ENCODE data around the gene OPRD1. TPM values are rescaled to one million over a fixed set of nuclear protein-coding genes. Genes with fewer than 3 reads are reported as not detected.

Gene OPRD1
- polyA plus RNA-seq, 3 donors: 0.01 TPM; not detected in 2

DNA sequence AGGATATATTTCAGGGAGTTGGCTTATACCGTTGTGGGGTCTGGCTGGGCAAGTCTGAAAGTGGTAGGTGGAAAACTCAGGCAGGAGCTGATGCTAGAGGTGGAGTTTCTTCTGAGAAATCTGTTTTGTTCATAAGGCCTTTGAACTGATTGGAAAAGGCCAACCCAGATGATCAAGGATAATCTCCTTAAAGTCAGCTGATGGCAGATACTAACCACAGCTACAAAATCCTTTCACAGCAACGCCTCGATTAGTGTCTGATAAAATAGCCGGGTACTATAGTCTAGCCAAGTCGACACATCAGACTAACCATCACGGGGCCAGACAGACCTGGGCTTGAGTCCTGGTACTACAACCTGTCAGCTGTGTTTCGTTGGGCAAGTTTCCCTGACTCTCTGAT is 21.4 kb downstream of the OPRD1 start:
- intact Hi-C loops (cut with micrococcal nuclease): no loop called here
- Histone ChIP-seq H3K79me2 (ENCODE audit: insufficient read depth, low read length) (no peaks in the 10 kb centered on the region), H3K9me3 (replicated peaks in 1 of 2; ENCODE audit: control insufficient read depth in 1 of 2, insufficient read depth in 1 of 2, low read length in 2 of 2) (no peaks in the 10 kb centered on the region), H3K27me3 (ENCODE audit: control insufficient read depth in 2 of 2, insufficient read depth in 2 of 2, low read length in 2 of 2) (no peaks in the 10 kb centered on the region), H3K36me3 (replicated peaks in 1 of 2; ENCODE audit: control insufficient read depth in 1 of 2, insufficient read depth in 2 of 2, low read length in 2 of 2) (no peaks in the 10 kb centered on the region), H3K4me2 (replicated peaks; ENCODE audit: extremely low read depth, low read length, poor library complexity, severe bottlenecking) (no peak overlapping the region), H3K4me1 (ENCODE audit: control insufficient read depth in 1 of 2, insufficient read depth in 2 of 2, low read length in 2 of 2) (no peaks in the 10 kb centered on the region), H4K20me1 (ENCODE audit: insufficient read depth, low read length) (no peaks in the 10 kb centered on the region), H3K9ac (ENCODE audit: insufficient read depth, low read length, poor library complexity, severe bottlenecking) (no peak overlapping the region), H3K4me3 (replicated peaks in 1 of 3; ENCODE audit: low read depth in 2 of 3, low read length in 3 of 3) (no peak overlapping the region), H3K27ac (ENCODE audit: low read depth in 1 of 2, low read length in 2 of 2) (no peak overlapping the region), H2AFZ (ENCODE audit: insufficient read depth, low read depth, low read length, poor library complexity, severe bottlenecking) (no peak overlapping the region)
- DNase-seq: no peak
- 88% methylated on average over 7 of the region's 7 CpGs for WGBS (ENCODE audit: insufficient coverage)
- no peaks in the 10 kb centered on the region for H3K36me3 Mint-ChIP-seq
- H3K9me3 Mint-ChIP-seq: peaks cover 0 to 1% (median 0%) of the 10 kb centered on the region in 7 donors
- H3K27me3 Mint-ChIP-seq (ENCODE audit: low read depth in 3 of 3): peaks cover 3 to 8% (median 3%) of the 10 kb centered on the region in 3 donors
- no peak overlapping the region for H3K27ac Mint-ChIP-seq
- H3K4me1 Mint-ChIP-seq: no peaks in the 10 kb centered on the region
- no peak overlapping the region for H3K4me3 Mint-ChIP-seq
- TF ChIP-seq, protein P1, sequence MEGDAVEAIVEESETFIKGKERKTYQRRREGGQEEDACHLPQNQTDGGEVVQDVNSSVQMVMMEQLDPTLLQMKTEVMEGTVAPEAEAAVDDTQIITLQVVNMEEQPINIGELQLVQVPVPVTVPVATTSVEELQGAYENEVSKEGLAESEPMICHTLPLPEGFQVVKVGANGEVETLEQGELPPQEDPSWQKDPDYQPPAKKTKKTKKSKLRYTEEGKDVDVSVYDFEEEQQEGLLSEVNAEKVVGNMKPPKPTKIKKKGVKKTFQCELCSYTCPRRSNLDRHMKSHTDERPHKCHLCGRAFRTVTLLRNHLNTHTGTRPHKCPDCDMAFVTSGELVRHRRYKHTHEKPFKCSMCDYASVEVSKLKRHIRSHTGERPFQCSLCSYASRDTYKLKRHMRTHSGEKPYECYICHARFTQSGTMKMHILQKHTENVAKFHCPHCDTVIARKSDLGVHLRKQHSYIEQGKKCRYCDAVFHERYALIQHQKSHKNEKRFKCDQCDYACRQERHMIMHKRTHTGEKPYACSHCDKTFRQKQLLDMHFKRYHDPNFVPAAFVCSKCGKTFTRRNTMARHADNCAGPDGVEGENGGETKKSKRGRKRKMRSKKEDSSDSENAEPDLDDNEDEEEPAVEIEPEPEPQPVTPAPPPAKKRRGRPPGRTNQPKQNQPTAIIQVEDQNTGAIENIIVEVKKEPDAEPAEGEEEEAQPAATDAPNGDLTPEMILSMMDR (IDR thresholded peaks at IDR 0.05): no peak

DNA sequence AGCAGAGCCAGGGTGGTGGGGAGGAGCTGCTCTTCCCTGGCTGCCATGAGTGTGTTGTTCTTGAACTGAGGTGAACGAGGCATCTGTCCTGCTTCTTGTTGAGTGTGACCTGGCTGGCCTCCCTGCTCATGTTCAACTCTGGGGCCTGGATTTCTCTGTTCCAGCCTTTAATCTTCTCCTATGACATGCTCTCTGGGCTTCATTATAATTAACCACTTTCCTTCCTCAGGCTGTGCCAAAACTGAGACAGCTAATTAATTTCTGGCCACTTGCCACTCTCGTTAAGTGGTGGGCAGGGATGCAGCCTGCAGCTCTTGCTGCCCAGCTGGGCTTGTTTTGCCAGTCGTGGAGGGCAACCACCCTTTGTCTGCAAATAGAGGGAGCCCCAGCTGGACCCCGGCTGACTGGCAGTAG is 23.3 kb downstream of the OPRD1 start:
- H3K9ac ChIP-seq (ENCODE audit: insufficient read depth, low read length, poor library complexity, severe bottlenecking): no peak overlapping the region
- H2AFZ ChIP-seq (ENCODE audit: insufficient read depth, low read depth, low read length, poor library complexity, severe bottlenecking): no peak overlapping the region
- TF ChIP-seq, protein P1 (IDR thresholded peaks at IDR 0.05): no peak
- intact Hi-C loops (cut with micrococcal nuclease): no loop called here
- no peaks in the 10 kb centered on the region for H3K4me1 ChIP-seq (ENCODE audit: control insufficient read depth in 1 of 2, insufficient read depth in 2 of 2, low read length in 2 of 2)
- Mint-ChIP-seq H3K36me3 (no peaks in the 10 kb centered on the region), H3K27ac (no peak overlapping the region), H3K4me3 (no peak overlapping the region), H3K9me3 (peaks cover 0 to 1% (median 0%) of the 10 kb centered on the region in 7 donors), H3K4me1 (no peaks in the 10 kb centered on the region), H3K27me3 (ENCODE audit: low read depth in 3 of 3) (peaks cover 3 to 5% (median 4%) of the 10 kb centered on the region in 3 donors)
- H3K4me3 ChIP-seq (replicated peaks in 1 of 3; ENCODE audit: low read depth in 2 of 3, low read length in 3 of 3): no peak overlapping the region
- WGBS (ENCODE audit: insufficient coverage): 72% methylated on average over 4 of the region's 4 CpGs
- H3K27me3 ChIP-seq (ENCODE audit: control insufficient read depth in 2 of 2, insufficient read depth in 2 of 2, low read length in 2 of 2): no peaks in the 10 kb centered on the region
- no peaks in the 10 kb centered on the region for H3K9me3 ChIP-seq (replicated peaks in 1 of 2; ENCODE audit: control insufficient read depth in 1 of 2, insufficient read depth in 1 of 2, low read length in 2 of 2)
- no peak overlapping the region for H3K27ac ChIP-seq (ENCODE audit: low read depth in 1 of 2, low read length in 2 of 2)
- no peak overlapping the region for H3K4me2 ChIP-seq (replicated peaks; ENCODE audit: extremely low read depth, low read length, poor library complexity, severe bottlenecking)
- DNase-seq: no peak
- no peaks in the 10 kb centered on the region for H3K36me3 ChIP-seq (replicated peaks in 1 of 2; ENCODE audit: control insufficient read depth in 1 of 2, insufficient read depth in 2 of 2, low read length in 2 of 2)
- H4K20me1 ChIP-seq (ENCODE audit: insufficient read depth, low read length): no peaks in the 10 kb centered on the region
- H3K79me2 ChIP-seq (ENCODE audit: insufficient read depth, low read length): no peaks in the 10 kb centered on the region

Data from CD14-positive monocyte (primary cell).